ENCODE measurements around the gene IRF2.

Gene IRF2

GRCh38 chr4:184500748-184501589, 26.6 kb upstream of the IRF2 start:
- H3K9me3 ChIP-seq (ENCODE audit: control insufficient read depth, low read length), result no peaks in the 10 kb centered on the region
- no peak overlapping the region for H3K4me2 ChIP-seq (ENCODE audit: low read length)
- no peak for TF ChIP-seq CTCF (IDR thresholded peaks at IDR 0.05)

GRCh38 chr4:184499996-184500395, 25.6 kb upstream of the IRF2 start:
- Histone ChIP-seq H3K9ac (no peak overlapping the region), H3K9me3 (ENCODE audit: control insufficient read depth, low read length) (no peaks in the 10 kb centered on the region), H3K27ac (no peak overlapping the region), H3K4me1 (peaks cover 11% of the 10 kb centered on the region), H3K27me3 (ENCODE audit: control insufficient read depth, insufficient read depth, low read length) (no peaks in the 10 kb centered on the region), H3K79me2 (no peaks in the 10 kb centered on the region), H3K36me3 (ENCODE audit: control insufficient read depth, insufficient read depth, low read length) (no peaks in the 10 kb centered on the region), H3K4me2 (ENCODE audit: low read length) (no peak overlapping the region), H2AFZ (no peak overlapping the region), H3K4me3 (ENCODE audit: low read depth, low read length) (no peak overlapping the region)
- TF ChIP-seq CTCF (IDR thresholded peaks at IDR 0.05), result no peak

More at GRCh38 chr4:184500748-184501589, 26.6 kb upstream of the IRF2 start:
- H3K36me3 ChIP-seq (ENCODE audit: control insufficient read depth, insufficient read depth, low read length), result no peaks in the 10 kb centered on the region
- H3K4me3 ChIP-seq (ENCODE audit: low read depth, low read length), result no peak overlapping the region
- no peak overlapping the region for H2AFZ ChIP-seq
- H3K79me2 ChIP-seq, result no peaks in the 10 kb centered on the region
- H3K27ac ChIP-seq, result no peak overlapping the region
- no peaks in the 10 kb centered on the region for H3K27me3 ChIP-seq (ENCODE audit: control insufficient read depth, insufficient read depth, low read length)
- no peak overlapping the region for H3K9ac ChIP-seq
- peaks cover 11% of the 10 kb centered on the region for H3K4me1 ChIP-seq

- no peak overlapping the region for H3K27ac ChIP-seq
- no peak overlapping the region for H2AFZ ChIP-seq
- no peaks in the 10 kb centered on the region for H3K79me2 ChIP-seq
- H3K4me2 ChIP-seq (ENCODE audit: low read length), result no peak overlapping the region
- no peak overlapping the region for H3K9ac ChIP-seq
- H3K4me1 ChIP-seq, result peaks cover under 1% of the 10 kb centered on the region
- H3K36me3 ChIP-seq (ENCODE audit: control insufficient read depth, insufficient read depth, low read length), result no peaks in the 10 kb centered on the region
- H3K9me3 ChIP-seq (ENCODE audit: control insufficient read depth, low read length), result no peaks in the 10 kb centered on the region
- no peak overlapping the region for H3K4me3 ChIP-seq (ENCODE audit: low read depth, low read length)
- no peak for TF ChIP-seq CTCF (IDR thresholded peaks at IDR 0.05)
- H3K27me3 ChIP-seq (ENCODE audit: control insufficient read depth, insufficient read depth, low read length), result no peaks in the 10 kb centered on the region
Observed at GRCh38 chr4:184498598-184498997, 24.2 kb upstream of the IRF2 start.

- Histone ChIP-seq H3K4me2 (ENCODE audit: low read length) (no peak overlapping the region), H3K27me3 (ENCODE audit: control insufficient read depth, insufficient read depth, low read length) (no peaks in the 10 kb centered on the region), H3K36me3 (ENCODE audit: control insufficient read depth, insufficient read depth, low read length) (no peaks in the 10 kb centered on the region), H3K4me3 (ENCODE audit: low read depth, low read length) (no peak overlapping the region), H3K9ac (no peak overlapping the region), H3K27ac (no peak overlapping the region), H3K9me3 (ENCODE audit: control insufficient read depth, low read length) (no peaks in the 10 kb centered on the region), H3K79me2 (no peaks in the 10 kb centered on the region), H2AFZ (no peak overlapping the region), H3K4me1 (no peaks in the 10 kb centered on the region)
- TF ChIP-seq CTCF (IDR thresholded peaks at IDR 0.05), result no peak
Observed at GRCh38 chr4:184489771-184490170, 15.4 kb upstream of the IRF2 start.

- Histone ChIP-seq H3K4me1 (no peaks in the 10 kb centered on the region), H3K79me2 (no peaks in the 10 kb centered on the region), H2AFZ (no peak overlapping the region), H3K4me2 (ENCODE audit: low read length) (no peak overlapping the region), H3K27ac (no peak overlapping the region), H3K9ac (no peak overlapping the region), H3K9me3 (ENCODE audit: control insufficient read depth, low read length) (no peaks in the 10 kb centered on the region), H3K27me3 (ENCODE audit: control insufficient read depth, insufficient read depth, low read length) (no peaks in the 10 kb centered on the region), H3K36me3 (ENCODE audit: control insufficient read depth, insufficient read depth, low read length) (no peaks in the 10 kb centered on the region), H3K4me3 (ENCODE audit: low read depth, low read length) (no peak overlapping the region)
- no peak for TF ChIP-seq CTCF (IDR thresholded peaks at IDR 0.05)
Observed at GRCh38 chr4:184487503-184487902, 13.2 kb upstream of the IRF2 start.
